Measurements from ENCODE around the gene U2AF2.

- TF ChIP-seq, protein P1, sequence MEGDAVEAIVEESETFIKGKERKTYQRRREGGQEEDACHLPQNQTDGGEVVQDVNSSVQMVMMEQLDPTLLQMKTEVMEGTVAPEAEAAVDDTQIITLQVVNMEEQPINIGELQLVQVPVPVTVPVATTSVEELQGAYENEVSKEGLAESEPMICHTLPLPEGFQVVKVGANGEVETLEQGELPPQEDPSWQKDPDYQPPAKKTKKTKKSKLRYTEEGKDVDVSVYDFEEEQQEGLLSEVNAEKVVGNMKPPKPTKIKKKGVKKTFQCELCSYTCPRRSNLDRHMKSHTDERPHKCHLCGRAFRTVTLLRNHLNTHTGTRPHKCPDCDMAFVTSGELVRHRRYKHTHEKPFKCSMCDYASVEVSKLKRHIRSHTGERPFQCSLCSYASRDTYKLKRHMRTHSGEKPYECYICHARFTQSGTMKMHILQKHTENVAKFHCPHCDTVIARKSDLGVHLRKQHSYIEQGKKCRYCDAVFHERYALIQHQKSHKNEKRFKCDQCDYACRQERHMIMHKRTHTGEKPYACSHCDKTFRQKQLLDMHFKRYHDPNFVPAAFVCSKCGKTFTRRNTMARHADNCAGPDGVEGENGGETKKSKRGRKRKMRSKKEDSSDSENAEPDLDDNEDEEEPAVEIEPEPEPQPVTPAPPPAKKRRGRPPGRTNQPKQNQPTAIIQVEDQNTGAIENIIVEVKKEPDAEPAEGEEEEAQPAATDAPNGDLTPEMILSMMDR (conservative IDR thresholded peaks at IDR 0.05; ENCODE audit: low read depth, low read length): no peak
- TF ChIP-seq EZH2 (IDR thresholded peaks at IDR 0.05; ENCODE audit: borderline replicate concordance, low read depth, low read length, poor library complexity, severe bottlenecking): no peak
These were observed 33.8 kb downstream of the U2AF2 start for GRCh38 chr19:55688422-55689218.
